CD14-positive monocyte (primary cell): ENCODE data around the gene OPRM1. TPM values are rescaled to one million over a fixed set of nuclear protein-coding genes. Genes with fewer than 3 reads are reported as not detected.

Experiments
- DNase-seq, 3 donors: peaks; one replicate each; pipeline ENCODE4 v3.0.0-alpha.2; 2011 to 2022
- H2AFZ ChIP-seq: 2 replicates; pipeline ENCODE4 v1.6.0; 2012; ENCODE audit warnings: mild to moderate bottlenecking, low read depth, low read length, inconsistent platforms; ENCODE audit not compliant: insufficient read depth, poor library complexity, severe bottlenecking
- H3K27ac ChIP-seq, 2 donors: 1 replicate in 1 of 2; 2 replicates in 1 of 2; pipeline ENCODE4 v1.5.1; 2012 to 2013; ENCODE audit warnings: low read length in 2 of 2, control low read depth in 1 of 2, inconsistent platforms in 1 of 2, low read depth in 1 of 2, mild to moderate bottlenecking in 1 of 2
- H3K27me3 ChIP-seq, 2 donors: one replicate each; pipeline versions ENCODE4 v1.6.0 to v1.6.1; 2011 to 2013; ENCODE audit warnings: low read length in 2 of 2; ENCODE audit not compliant: control insufficient read depth in 2 of 2, insufficient read depth in 2 of 2
- H3K36me3 ChIP-seq, 2 donors: replicated peaks in 1 of 2; 1 replicate in 1 of 2; 2 replicates in 1 of 2; pipeline versions ENCODE4 v1.5.1 to v1.6.1; 2012 to 2013; ENCODE audit warnings: low read length in 2 of 2, control low read depth in 1 of 2, inconsistent platforms in 1 of 2, mild to moderate bottlenecking in 1 of 2; ENCODE audit not compliant: insufficient read depth in 2 of 2, control insufficient read depth in 1 of 2
- H3K4me1 ChIP-seq, 2 donors: 1 replicate in 1 of 2; 2 replicates in 1 of 2; pipeline versions ENCODE4 v1.5.1 to v1.6.1; 2012 to 2013; ENCODE audit warnings: low read length in 2 of 2, control low read depth in 1 of 2, inconsistent platforms in 1 of 2, mild to moderate bottlenecking in 1 of 2, moderate library complexity in 1 of 2; ENCODE audit not compliant: insufficient read depth in 2 of 2, control insufficient read depth in 1 of 2
- H3K4me2 ChIP-seq: replicated peaks from 2 replicates; pipeline ENCODE3; 2012; ENCODE audit warnings: low read length, moderate library complexity, mild to moderate bottlenecking; ENCODE audit not compliant: poor library complexity, severe bottlenecking; ENCODE audit errors: extremely low read depth
- H3K4me3 ChIP-seq, 3 experiments: fragments of 200-600 bp in 1 of 3; sonication (generic) in 1 of 3; replicated peaks in 1 of 3; 1 replicate in 2 of 3; 2 replicates in 1 of 3; pipeline ENCODE4 v1.5.1; 2011 to 2013; ENCODE audit warnings: low read length in 3 of 3, mild to moderate bottlenecking in 3 of 3, control low read depth in 2 of 3, low read depth in 2 of 3, inconsistent platforms in 1 of 3, moderate library complexity in 1 of 3
- H3K79me2 ChIP-seq: 2 replicates; pipeline ENCODE4 v1.6.0; 2012; ENCODE audit warnings: mild to moderate bottlenecking, control low read depth, inconsistent platforms, low read length, moderate library complexity; ENCODE audit not compliant: insufficient read depth
- H3K9ac ChIP-seq: 2 replicates; pipeline ENCODE4 v1.6.0; 2017; ENCODE audit warnings: low read length, mild to moderate bottlenecking; ENCODE audit not compliant: insufficient read depth, poor library complexity, severe bottlenecking
- H3K9me3 ChIP-seq, 2 donors: replicated peaks in 1 of 2; 1 replicate in 1 of 2; 2 replicates in 1 of 2; pipeline versions ENCODE4 v1.5.1 to v1.6.1; 2012 to 2013; ENCODE audit warnings: low read length in 2 of 2, control low read depth in 1 of 2; ENCODE audit not compliant: control insufficient read depth in 1 of 2, insufficient read depth in 1 of 2
- H4K20me1 ChIP-seq: 2 replicates; pipeline ENCODE4 v1.6.0; 2012; ENCODE audit warnings: mild to moderate bottlenecking, low read length, control low read depth, moderate library complexity; ENCODE audit not compliant: insufficient read depth
- H3K27ac Mint-ChIP-seq, 7 donors: one replicate each; pipeline ENCODE4 v1.8.0; 2020; ENCODE audit warnings: mild to moderate bottlenecking in 7 of 7, mixed read lengths in 7 of 7, moderate library complexity in 6 of 7, inconsistent platforms in 2 of 7
- H3K27me3 Mint-ChIP-seq, 3 donors: one replicate each; pipeline ENCODE4 v1.8.0; 2021 to 2022; ENCODE audit warnings: low read depth in 3 of 3, mild to moderate bottlenecking in 3 of 3, mixed read lengths in 3 of 3, moderate library complexity in 3 of 3, inconsistent platforms in 1 of 3
- H3K36me3 Mint-ChIP-seq, 2 donors: one replicate each; pipeline ENCODE4 v1.8.0; 2020; ENCODE audit warnings: mixed read lengths in 2 of 2, inconsistent platforms in 1 of 2, mild to moderate bottlenecking in 1 of 2
- H3K4me1 Mint-ChIP-seq: one replicate; pipeline ENCODE4 v1.8.0; 2020; ENCODE audit warnings: mild to moderate bottlenecking, mixed read lengths
- H3K4me3 Mint-ChIP-seq, 2 donors: one replicate each; pipeline ENCODE4 v1.8.0; 2020; ENCODE audit warnings: mild to moderate bottlenecking in 2 of 2, mixed read lengths in 2 of 2, moderate library complexity in 1 of 2
- H3K9me3 Mint-ChIP-seq, 7 donors: one replicate each; pipeline ENCODE4 v1.8.0; 2020 to 2022; ENCODE audit warnings: mixed read lengths in 7 of 7, mild to moderate bottlenecking in 6 of 7, moderate library complexity in 6 of 7, inconsistent platforms in 2 of 7
- CTCF ChIP-seq: fragments of 200-600 bp; IDR thresholded peaks from one replicate; pipeline ENCODE4 v1.8.0; 2022; ENCODE audit warnings: antibody characterized with exemption, mild to moderate bottlenecking
- WGBS: methylation state at CpG from one replicate; pipeline ENCODE4 v1.1.5; 2013; ENCODE audit warnings: missing lambda C conversion rate; ENCODE audit not compliant: insufficient coverage; 5-methylcytosine and 5-hydroxymethylcytosine counted together
- intact Hi-C, 2 donors: fragments of 100-400 bp; cut with micrococcal nuclease; formaldehyde crosslinking; loops; one replicate each; pipeline versions ENCODE4 v1.15.0 to v1.15.1; 2023
- polyA plus RNA-seq, 3 donors: library from polyadenylated mRNA; depleted of rRNA in 1 of 3; unstranded in 2 of 3; stranded (reverse) in 1 of 3; fragments of 300-500 nt in 2 of 3; fragments of >200 nt in 1 of 3; fragmentation: Illumina TruSeq in 2 of 3; gene quantifications; 1 replicate in 2 of 3; 2 replicates in 1 of 3; pipeline ENCODE4 v1.2.3, GENCODE V29; 2012 to 2021

OPRM1 gene
- polyA plus RNA-seq, 3 donors, result not detected

- no peaks in the 10 kb centered on the region for H3K79me2 ChIP-seq
- Mint-ChIP-seq H3K36me3 (no peaks in the 10 kb centered on the region), H3K27me3 (peaks cover 0 to 5% (median 3%) of the 10 kb centered on the region in 3 donors), H3K4me3 (no peak overlapping the region), H3K27ac (no peak overlapping the region), H3K4me1 (no peaks in the 10 kb centered on the region), H3K9me3 (peaks cover 0 to 12% (median 6%) of the 10 kb centered on the region in 7 donors)
- H3K9me3 ChIP-seq, result peaks cover 0 to 14% of the 10 kb centered on the region in 2 donors
- no peaks in the 10 kb centered on the region for H3K27me3 ChIP-seq
- H3K36me3 ChIP-seq, result no peaks in the 10 kb centered on the region
- H3K27ac ChIP-seq, result no peak overlapping the region
- H3K4me3 ChIP-seq, result no peak overlapping the region
- H3K9ac ChIP-seq, result no peak overlapping the region
- TF ChIP-seq CTCF, result no peak
- intact Hi-C loops, result no loop called here
- no peaks in the 10 kb centered on the region for H3K4me1 ChIP-seq
- WGBS, result no CpG with 5 or more reads among the region's 2 CpGs
- H4K20me1 ChIP-seq, result no peaks in the 10 kb centered on the region
- H3K4me2 ChIP-seq, result no peak overlapping the region
- DNase-seq, result no peak
- no peak overlapping the region for H2AFZ ChIP-seq
Measured at GRCh38 chr6:154030646-154031045, 8.4 kb upstream of the OPRM1 start.

GRCh38 chr6:154041001-154041400 lies 2.0 kb downstream of the OPRM1 start:
- Mint-ChIP-seq H3K9me3 (peaks cover 0 to 7% (median 3%) of the 10 kb centered on the region in 7 donors), H3K4me1 (no peaks in the 10 kb centered on the region), H3K27me3 (peaks cover 4 to 18% (median 12%) of the 10 kb centered on the region in 3 donors), H3K4me3 (no peak overlapping the region), H3K27ac (no peak overlapping the region), H3K36me3 (no peaks in the 10 kb centered on the region)
- peaks cover 9 to 18% of the 10 kb centered on the region in 2 donors for H3K27me3 ChIP-seq
- no peak overlapping the region for H2AFZ ChIP-seq
- no peaks in the 10 kb centered on the region for H3K4me1 ChIP-seq
- no peak overlapping the region for H3K27ac ChIP-seq
- no peak overlapping the region for H3K4me3 ChIP-seq
- intact Hi-C loops, result no loop called here
- H3K79me2 ChIP-seq, result no peaks in the 10 kb centered on the region
- H3K36me3 ChIP-seq, result no peaks in the 10 kb centered on the region
- peaks cover 0 to 7% of the 10 kb centered on the region in 2 donors for H3K9me3 ChIP-seq
- no CpG with 5 or more reads among the region's 2 CpGs for WGBS
- no peak for DNase-seq
- no peak overlapping the region for H3K4me2 ChIP-seq
- no peaks in the 10 kb centered on the region for H4K20me1 ChIP-seq
- no peak overlapping the region for H3K9ac ChIP-seq
- no peak for TF ChIP-seq CTCF
